ENCODE results near the gene UBL4B. TPM values are rescaled to one million over a fixed set of nuclear protein-coding genes. Genes with fewer than 3 reads are reported as not detected.

Gene UBL4B
- total and polyA plus RNA-seq, 9 of the 15 experiments (the other 6 are each of a cell fraction or from before 2014, with no cell fraction given), result not detected

GRCh38 chr1:110069404-110070281 is 42.6 kb upstream of the UBL4B start:
- Histone ChIP-seq H2AFZ (ENCODE audit: low read depth, low read length) (no peak overlapping the region), H3K9ac (ENCODE audit: insufficient read depth in 1 of 2, low read depth in 2 of 2, low read length in 2 of 2) (no peak overlapping the region), H3K9me3 (replicated peaks; ENCODE audit: control insufficient read depth, insufficient read depth, low read depth, low read length) (no peaks in the 10 kb centered on the region), H3K79me2 (ENCODE audit: control insufficient read depth, insufficient read depth, low read length) (no peaks in the 10 kb centered on the region), H3K27me3 (ENCODE audit: control insufficient read depth in 2 of 2, insufficient read depth in 2 of 2, low read length in 2 of 2) (peaks cover 11 to 29% of the 10 kb centered on the region in 2 experiments; a peak in 4 of 5 replicates), H3K4me1 (replicated peaks in 1 of 2; ENCODE audit: control insufficient read depth in 2 of 2, insufficient read depth in 2 of 2, low read length in 2 of 2) (peaks cover 0 to 8% of the 10 kb centered on the region in 2 experiments; a peak in 1 of 5 replicates), H3K36me3 (ENCODE audit: control insufficient read depth, insufficient read depth, low read length) (no peaks in the 10 kb centered on the region), H3K4me3 (no peak overlapping the region), H3K9me1 (ENCODE audit: control insufficient read depth, insufficient read depth, low read length) (no peaks in the 10 kb centered on the region), H3K4me2 (ENCODE audit: insufficient read depth, low read length) (no peak overlapping the region), H4K20me1 (replicated peaks; ENCODE audit: control insufficient read depth, insufficient read depth, low read length) (peaks cover 5% of the 10 kb centered on the region; the same call in 1 of the 2 replicates), H3K27ac (ENCODE audit: extremely low read depth, low read depth, low read length) (no peak overlapping the region)
- WGBS (ENCODE audit: insufficient coverage, low coverage, missing lambda C conversion rate), result 62% methylated on average over 60 of the region's 64 CpGs
- no peak for ATAC-seq
- 0 out of 2 replicates have a peak, but pooled peaks have one; percentile 5 for TF ChIP-seq POLR2G (IDR thresholded peaks at IDR 0.05; ENCODE audit: low read depth, low read length)
- TF ChIP-seq SRSF3 (IDR thresholded peaks at IDR 0.05; ENCODE audit: insufficient read depth, low read length), result no peak
- in situ Hi-C loops (cut with MboI), result no loop called here
- intact Hi-C loops (cut with micrococcal nuclease), result no loop called here
- BruUV-seq (replicated peaks), result no TSS peak
- ChIA-PET POLR2A (interaction anchor here (0.6 kb wide), 1 partner anchor 672 kb away, joined by 3 read pairs; no protein-coding TSS in a partner anchor), CTCF (ENCODE audit: low intra/inter-chr PET ratio) (no interaction called here)
- no peak for FAIRE-seq
- DNase-seq (ENCODE audit: extremely low read depth in 1 of 4, low spot score in 3 of 4), result no peak

GRCh38 chr1:110070282-110070669 is 42.0 kb upstream of the UBL4B start:
- in situ Hi-C loops (cut with MboI) (no loop called here), intact Hi-C loops (cut with micrococcal nuclease) (no loop called here)
- ChIA-PET CTCF (ENCODE audit: low intra/inter-chr PET ratio) (no interaction called here), POLR2A (interaction anchor here (1.1 to 1.6 kb wide), 2 partner anchors 14 to 22 kb away, joined by 3 to 7 read pairs; no protein-coding TSS in a partner anchor)
- BruUV-seq (replicated peaks), result no TSS peak
- no peaks in the 10 kb centered on the region for H3K9me3 ChIP-seq (replicated peaks; ENCODE audit: control insufficient read depth, insufficient read depth, low read depth, low read length)
- H3K9me1 ChIP-seq (ENCODE audit: control insufficient read depth, insufficient read depth, low read length), result no peaks in the 10 kb centered on the region
- WGBS (ENCODE audit: insufficient coverage, low coverage, missing lambda C conversion rate), result 60% methylated on average over 29 of the region's 52 CpGs
- H3K79me2 ChIP-seq (ENCODE audit: control insufficient read depth, insufficient read depth, low read length), result no peaks in the 10 kb centered on the region
- peaks cover 0 to 8% of the 10 kb centered on the region in 2 experiments; a peak in 1 of 5 replicates for H3K4me1 ChIP-seq (replicated peaks in 1 of 2; ENCODE audit: control insufficient read depth in 2 of 2, insufficient read depth in 2 of 2, low read length in 2 of 2)
- H2AFZ ChIP-seq (ENCODE audit: low read depth, low read length), result no peak overlapping the region
- no peak for ATAC-seq
- no peak overlapping the region for H3K4me3 ChIP-seq
- H3K36me3 ChIP-seq (ENCODE audit: control insufficient read depth, insufficient read depth, low read length), result no peaks in the 10 kb centered on the region
- no peak for DNase-seq (ENCODE audit: extremely low read depth in 1 of 4, low spot score in 3 of 4)
- H3K27me3 ChIP-seq (ENCODE audit: control insufficient read depth in 2 of 2, insufficient read depth in 2 of 2, low read length in 2 of 2), result peaks cover 11 to 29% of the 10 kb centered on the region in 2 experiments; a peak in 4 of 5 replicates
- H4K20me1 ChIP-seq (replicated peaks; ENCODE audit: control insufficient read depth, insufficient read depth, low read length), result peaks cover 5% of the 10 kb centered on the region; the same call in 1 of the 2 replicates
- H3K4me2 ChIP-seq (ENCODE audit: insufficient read depth, low read length), result no peak overlapping the region
- H3K9ac ChIP-seq (ENCODE audit: insufficient read depth in 1 of 2, low read depth in 2 of 2, low read length in 2 of 2), result no peak overlapping the region
- no peak for FAIRE-seq
- no peak overlapping the region for H3K27ac ChIP-seq (ENCODE audit: extremely low read depth, low read depth, low read length)
- no peak for TF ChIP-seq ZNF699 (CRISPR knock-in tag; IDR thresholded peaks at IDR 0.05; ENCODE audit: insufficient replicate concordance)
- no peak for TF ChIP-seq HBP1 (CRISPR knock-in tag; IDR thresholded peaks at IDR 0.05)
- TF ChIP-seq ELF2 (CRISPR knock-in tag; IDR thresholded peaks at IDR 0.05), result no peak
- TF ChIP-seq KAT8 (IDR thresholded peaks at IDR 0.05; ENCODE audit: low read depth), result no peak
- no peak for TF ChIP-seq WHSC1 (IDR thresholded peaks at IDR 0.05; ENCODE audit: low read length)
- no peak for TF ChIP-seq RNF219 (CRISPR knock-in tag; IDR thresholded peaks at IDR 0.05)
